Measurements from ENCODE around the gene PAX5.

The PAX5 gene

DNA sequence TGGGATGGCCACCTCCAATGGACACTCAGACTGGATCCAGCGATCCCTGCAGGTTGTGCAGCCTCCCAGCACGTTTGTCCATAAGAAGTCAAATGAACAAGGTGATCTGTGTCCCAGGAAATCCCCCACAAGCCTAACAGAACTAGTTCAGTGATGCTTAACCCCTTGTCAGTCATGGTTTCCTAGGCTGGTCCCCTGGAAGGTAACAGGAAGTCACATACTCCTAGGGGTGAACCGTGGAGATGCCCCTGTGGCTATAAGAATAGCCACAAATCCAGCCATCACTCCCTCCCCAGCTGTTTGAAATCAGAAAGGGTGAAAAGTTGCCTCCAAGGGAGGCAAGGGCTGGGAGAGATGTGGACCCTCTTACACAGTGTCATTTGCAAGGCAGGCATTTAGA lies 22.5 kb downstream of the PAX5 start:
- Histone ChIP-seq H3K9ac (no peak overlapping the region), H3K4me3 (IDR thresholded peaks at IDR 0.05; ENCODE audit: insufficient read depth, low read depth, low read length) (no peak overlapping the region), H3K4me1 (ENCODE audit: low read depth, poor library complexity, severe bottlenecking) (no peaks in the 10 kb centered on the region), H3K27me3 (ENCODE audit: insufficient read depth, low read depth) (no peaks in the 10 kb centered on the region), H4K20me1 (ENCODE audit: insufficient read depth) (no peaks in the 10 kb centered on the region), H3K79me2 (ENCODE audit: insufficient read depth, low read depth) (no peaks in the 10 kb centered on the region), H3K36me3 (ENCODE audit: insufficient read depth) (no peaks in the 10 kb centered on the region), H3K4me2 (no peak overlapping the region), H2AFZ (ENCODE audit: low read depth) (no peak overlapping the region), H3K27ac (no peak overlapping the region)
- TF ChIP-seq, protein P1, sequence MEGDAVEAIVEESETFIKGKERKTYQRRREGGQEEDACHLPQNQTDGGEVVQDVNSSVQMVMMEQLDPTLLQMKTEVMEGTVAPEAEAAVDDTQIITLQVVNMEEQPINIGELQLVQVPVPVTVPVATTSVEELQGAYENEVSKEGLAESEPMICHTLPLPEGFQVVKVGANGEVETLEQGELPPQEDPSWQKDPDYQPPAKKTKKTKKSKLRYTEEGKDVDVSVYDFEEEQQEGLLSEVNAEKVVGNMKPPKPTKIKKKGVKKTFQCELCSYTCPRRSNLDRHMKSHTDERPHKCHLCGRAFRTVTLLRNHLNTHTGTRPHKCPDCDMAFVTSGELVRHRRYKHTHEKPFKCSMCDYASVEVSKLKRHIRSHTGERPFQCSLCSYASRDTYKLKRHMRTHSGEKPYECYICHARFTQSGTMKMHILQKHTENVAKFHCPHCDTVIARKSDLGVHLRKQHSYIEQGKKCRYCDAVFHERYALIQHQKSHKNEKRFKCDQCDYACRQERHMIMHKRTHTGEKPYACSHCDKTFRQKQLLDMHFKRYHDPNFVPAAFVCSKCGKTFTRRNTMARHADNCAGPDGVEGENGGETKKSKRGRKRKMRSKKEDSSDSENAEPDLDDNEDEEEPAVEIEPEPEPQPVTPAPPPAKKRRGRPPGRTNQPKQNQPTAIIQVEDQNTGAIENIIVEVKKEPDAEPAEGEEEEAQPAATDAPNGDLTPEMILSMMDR (conservative IDR thresholded peaks at IDR 0.05; ENCODE audit: low read depth, low read length), result no peak

- Histone ChIP-seq H3K27me3 (ENCODE audit: insufficient read depth, low read depth) (no peaks in the 10 kb centered on the region), H3K36me3 (ENCODE audit: insufficient read depth) (no peaks in the 10 kb centered on the region), H3K4me2 (no peak overlapping the region), H3K9ac (no peak overlapping the region), H3K4me1 (ENCODE audit: low read depth, poor library complexity, severe bottlenecking) (no peaks in the 10 kb centered on the region), H4K20me1 (ENCODE audit: insufficient read depth) (no peaks in the 10 kb centered on the region), H3K4me3 (IDR thresholded peaks at IDR 0.05; ENCODE audit: insufficient read depth, low read depth, low read length) (no peak overlapping the region), H2AFZ (ENCODE audit: low read depth) (no peak overlapping the region), H3K27ac (no peak overlapping the region), H3K79me2 (ENCODE audit: insufficient read depth, low read depth) (no peaks in the 10 kb centered on the region)
- TF ChIP-seq, protein P1 (conservative IDR thresholded peaks at IDR 0.05; ENCODE audit: low read depth, low read length), result no peak
Measured at GRCh38 chr9:37010976-37011375, 23.1 kb downstream of the PAX5 start.

DNA sequence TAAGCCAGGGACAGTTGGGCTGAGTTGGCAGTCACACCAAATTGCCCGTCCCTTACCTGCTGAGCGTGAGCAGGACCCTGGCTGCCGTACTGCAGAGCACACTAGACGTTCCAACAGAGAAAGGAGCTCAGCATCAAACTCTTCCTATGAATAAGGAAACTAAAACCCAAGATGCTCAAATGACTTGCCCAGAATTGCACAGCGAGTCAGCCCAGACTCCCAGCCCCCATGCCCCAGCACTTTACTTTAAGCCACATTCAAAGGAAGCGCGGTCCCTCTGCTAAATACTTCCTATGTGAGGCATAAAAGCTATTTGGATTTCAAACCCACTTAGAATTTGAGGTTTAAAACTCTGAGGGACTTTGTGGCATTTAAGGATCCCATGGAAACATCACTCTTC lies 23.9 kb downstream of the PAX5 start:
- Histone ChIP-seq H3K4me3 (IDR thresholded peaks at IDR 0.05; ENCODE audit: insufficient read depth, low read depth, low read length) (no peak overlapping the region), H3K79me2 (ENCODE audit: insufficient read depth, low read depth) (no peaks in the 10 kb centered on the region), H3K27me3 (ENCODE audit: insufficient read depth, low read depth) (no peaks in the 10 kb centered on the region), H3K36me3 (ENCODE audit: insufficient read depth) (no peaks in the 10 kb centered on the region), H3K9ac (no peak overlapping the region), H4K20me1 (ENCODE audit: insufficient read depth) (no peaks in the 10 kb centered on the region), H3K4me2 (no peak overlapping the region), H3K4me1 (ENCODE audit: low read depth, poor library complexity, severe bottlenecking) (no peaks in the 10 kb centered on the region), H2AFZ (ENCODE audit: low read depth) (no peak overlapping the region), H3K27ac (no peak overlapping the region)
- TF ChIP-seq, protein P1 (conservative IDR thresholded peaks at IDR 0.05; ENCODE audit: low read depth, low read length), result no peak

GRCh38 chr9:37007295-37007694 lies 26.8 kb downstream of the PAX5 start:
- H4K20me1 ChIP-seq (ENCODE audit: insufficient read depth), result no peaks in the 10 kb centered on the region
- TF ChIP-seq, protein P1 (conservative IDR thresholded peaks at IDR 0.05; ENCODE audit: low read depth, low read length), result no peak
- no peak overlapping the region for H3K4me3 ChIP-seq (IDR thresholded peaks at IDR 0.05; ENCODE audit: insufficient read depth, low read depth, low read length)
- no peak overlapping the region for H3K4me2 ChIP-seq
- H3K9ac ChIP-seq, result no peak overlapping the region
- H3K27me3 ChIP-seq (ENCODE audit: insufficient read depth, low read depth), result no peaks in the 10 kb centered on the region
- H3K36me3 ChIP-seq (ENCODE audit: insufficient read depth), result no peaks in the 10 kb centered on the region
- H3K79me2 ChIP-seq (ENCODE audit: insufficient read depth, low read depth), result no peaks in the 10 kb centered on the region
- H3K4me1 ChIP-seq (ENCODE audit: low read depth, poor library complexity, severe bottlenecking), result no peaks in the 10 kb centered on the region
- H2AFZ ChIP-seq (ENCODE audit: low read depth), result no peak overlapping the region
- H3K27ac ChIP-seq, result no peak overlapping the region

Data from KMS-11 (cell line).